Peyer's patch (tissue), 4 donors: ENCODE results near the gene ST3GAL4. TPM values are rescaled to one million over a fixed set of nuclear protein-coding genes. Genes with fewer than 3 reads are reported as not detected.
A peak's percentile ranks its signal among the peaks of the same experiment; 100 is the strongest.

Experiments used
- DNase-seq, 3 donors: peaks; one replicate each; pipeline ENCODE4 v3.0.0-alpha.2; 2017 to 2019
- H3K27ac ChIP-seq, 4 donors: fragments of 200-600 bp; sonication (generic); one replicate each; pipeline ENCODE4 v1.5.1; 2016 to 2019
- H3K27me3 ChIP-seq, 2 donors: fragments of 200-600 bp; sonication (generic); one replicate each; pipeline ENCODE4 v1.5.1; 2019
- H3K36me3 ChIP-seq, 3 donors: fragments of 200-600 bp; sonication (generic); one replicate each; pipeline ENCODE4 v1.5.1; 2016 to 2019
- H3K4me1 ChIP-seq, 4 donors: fragments of 200-600 bp; sonication (generic); one replicate each; pipeline ENCODE4 v1.5.1; 2016 to 2019
- H3K4me3 ChIP-seq, 4 donors: fragments of 200-600 bp; sonication (generic); 1 replicate in 3 of 4; 2 replicates in 1 of 4; pipeline ENCODE4 v1.5.1; 2016 to 2019; ENCODE audit warnings: mild to moderate bottlenecking in 1 of 4
- H3K9me3 ChIP-seq, 4 donors: fragments of 200-600 bp; sonication (generic); one replicate each; pipeline ENCODE4 v1.5.1; 2016 to 2019; ENCODE audit warnings: mild to moderate bottlenecking in 1 of 4
- POLR2A ChIP-seq, 2 donors: fragments of 450-650 bp; IDR thresholded peaks; one replicate each; pipeline ENCODE4 v1.5.1; 2017; ENCODE audit warnings: antibody characterized with exemption in 2 of 2, mild to moderate bottlenecking in 2 of 2, moderate library complexity in 2 of 2
- total RNA-seq, 4 donors: library from RNA; depleted of rRNA; stranded (reverse); fragments of >200 nt; gene quantifications; one replicate each; pipeline ENCODE4 v1.1.0, GENCODE V29; 2016
- TF ChIP-seq, protein P1 (sequence below), 6 experiments: fragments of 450-650 bp in 4 of 6; fragments of 200-600 bp in 2 of 6; sonication (generic) in 1 of 6; IDR thresholded peaks; one replicate each; pipeline ENCODE4 v1.5.1; 2017 to 2019; ENCODE audit warnings: antibody characterized with exemption in 6 of 6, mild to moderate bottlenecking in 3 of 6, moderate library complexity in 1 of 6

Gene ST3GAL4
- total RNA-seq, 4 donors from 2014 or later, result 1.1 to 14.0 (median 8.6) TPM

DNA sequence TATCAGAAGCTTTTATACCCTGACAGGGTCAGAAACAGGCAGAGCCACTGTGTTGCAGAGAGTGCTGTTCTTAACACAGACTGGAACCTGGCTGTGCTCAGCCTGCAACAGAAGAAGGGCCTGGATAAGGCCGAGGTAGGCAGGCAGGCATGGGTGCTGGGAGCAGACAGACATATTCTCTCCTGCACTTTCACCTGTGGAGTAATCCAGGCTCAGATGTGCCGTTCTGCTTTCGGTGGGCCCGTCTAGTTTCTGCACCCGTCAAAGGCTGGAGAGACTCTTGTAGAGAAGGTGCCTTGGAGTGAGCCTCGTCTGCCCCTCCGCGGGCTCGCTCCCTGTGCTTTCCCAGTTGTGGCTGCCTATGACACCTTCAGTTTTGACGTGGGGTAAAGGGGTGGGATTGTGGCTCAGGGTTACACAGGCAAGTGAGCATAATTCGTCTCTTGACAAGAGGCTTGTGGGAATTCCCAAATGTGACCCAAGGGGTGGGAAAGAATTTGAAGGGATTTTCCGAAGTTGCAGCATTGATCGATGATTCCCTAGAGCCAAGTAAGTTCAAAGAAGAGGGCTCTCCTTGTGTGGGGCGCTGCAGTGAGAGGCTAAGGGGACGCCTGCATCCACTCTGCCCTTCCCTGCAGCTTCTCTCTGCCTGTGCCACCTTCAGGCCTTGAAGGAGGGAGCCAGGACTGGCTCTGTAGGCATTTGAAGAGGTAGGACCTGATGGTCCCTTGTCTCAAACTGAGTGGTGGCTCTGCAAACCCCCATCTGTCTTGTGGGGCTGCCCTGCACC, 16.2 kb upstream of the ST3GAL4 start:
- Histone ChIP-seq H3K27me3 (no peaks in the 10 kb centered on the region), H3K27ac (no peak overlapping the region), H3K9me3 (no peaks in the 10 kb centered on the region), H3K36me3 (peaks cover 0 to 15% (median 0%) of the 10 kb centered on the region in 3 donors), H3K4me1 (no peaks in the 10 kb centered on the region), H3K4me3 (no peak overlapping the region)
- TF ChIP-seq, protein P1, sequence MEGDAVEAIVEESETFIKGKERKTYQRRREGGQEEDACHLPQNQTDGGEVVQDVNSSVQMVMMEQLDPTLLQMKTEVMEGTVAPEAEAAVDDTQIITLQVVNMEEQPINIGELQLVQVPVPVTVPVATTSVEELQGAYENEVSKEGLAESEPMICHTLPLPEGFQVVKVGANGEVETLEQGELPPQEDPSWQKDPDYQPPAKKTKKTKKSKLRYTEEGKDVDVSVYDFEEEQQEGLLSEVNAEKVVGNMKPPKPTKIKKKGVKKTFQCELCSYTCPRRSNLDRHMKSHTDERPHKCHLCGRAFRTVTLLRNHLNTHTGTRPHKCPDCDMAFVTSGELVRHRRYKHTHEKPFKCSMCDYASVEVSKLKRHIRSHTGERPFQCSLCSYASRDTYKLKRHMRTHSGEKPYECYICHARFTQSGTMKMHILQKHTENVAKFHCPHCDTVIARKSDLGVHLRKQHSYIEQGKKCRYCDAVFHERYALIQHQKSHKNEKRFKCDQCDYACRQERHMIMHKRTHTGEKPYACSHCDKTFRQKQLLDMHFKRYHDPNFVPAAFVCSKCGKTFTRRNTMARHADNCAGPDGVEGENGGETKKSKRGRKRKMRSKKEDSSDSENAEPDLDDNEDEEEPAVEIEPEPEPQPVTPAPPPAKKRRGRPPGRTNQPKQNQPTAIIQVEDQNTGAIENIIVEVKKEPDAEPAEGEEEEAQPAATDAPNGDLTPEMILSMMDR (IDR thresholded peaks at IDR 0.05), result no peak
- no peak for TF ChIP-seq POLR2A (IDR thresholded peaks at IDR 0.05)
- DNase-seq, result peak in 1 of 3 donors; percentile 45

DNA sequence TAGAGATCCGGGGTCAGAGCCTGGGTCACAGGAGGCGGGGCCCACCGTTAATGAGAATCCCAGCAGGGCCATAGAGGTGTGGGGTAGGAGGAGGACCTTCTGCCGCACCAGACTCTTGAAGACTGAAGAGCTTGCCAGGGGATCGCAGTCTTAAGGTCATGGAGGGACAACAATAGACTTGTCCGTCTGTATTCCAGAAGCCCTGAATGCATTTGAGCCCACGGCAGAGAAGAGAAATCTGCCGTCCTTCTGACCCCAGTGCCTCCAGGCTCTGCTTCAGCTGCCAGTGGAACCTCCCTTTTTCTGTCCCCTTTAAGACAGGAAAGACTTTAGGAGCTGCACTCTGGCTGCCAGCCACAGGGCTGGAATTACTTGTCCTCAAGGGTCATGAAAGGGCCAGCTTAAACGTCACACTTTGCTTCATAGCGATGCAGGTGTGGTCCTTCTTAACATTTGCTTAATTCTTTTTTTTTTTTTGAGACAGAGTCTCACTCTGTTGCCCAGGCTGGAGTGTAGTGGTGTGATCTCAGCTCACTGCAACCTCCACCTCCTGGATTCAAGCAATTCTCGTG, 15.5 kb upstream of the ST3GAL4 start:
- Histone ChIP-seq H3K27ac (peak overlapping the region in 1 of 4 donors; percentile 10), H3K4me3 (no peak overlapping the region), H3K4me1 (no peaks in the 10 kb centered on the region), H3K9me3 (no peaks in the 10 kb centered on the region), H3K27me3 (no peaks in the 10 kb centered on the region), H3K36me3 (peaks cover 0 to 15% (median 0%) of the 10 kb centered on the region in 3 donors)
- no peak for TF ChIP-seq POLR2A (IDR thresholded peaks at IDR 0.05)
- TF ChIP-seq, protein P1 (IDR thresholded peaks at IDR 0.05), result no peak
- peak in 1 of 3 donors; percentile 61 for DNase-seq

DNA sequence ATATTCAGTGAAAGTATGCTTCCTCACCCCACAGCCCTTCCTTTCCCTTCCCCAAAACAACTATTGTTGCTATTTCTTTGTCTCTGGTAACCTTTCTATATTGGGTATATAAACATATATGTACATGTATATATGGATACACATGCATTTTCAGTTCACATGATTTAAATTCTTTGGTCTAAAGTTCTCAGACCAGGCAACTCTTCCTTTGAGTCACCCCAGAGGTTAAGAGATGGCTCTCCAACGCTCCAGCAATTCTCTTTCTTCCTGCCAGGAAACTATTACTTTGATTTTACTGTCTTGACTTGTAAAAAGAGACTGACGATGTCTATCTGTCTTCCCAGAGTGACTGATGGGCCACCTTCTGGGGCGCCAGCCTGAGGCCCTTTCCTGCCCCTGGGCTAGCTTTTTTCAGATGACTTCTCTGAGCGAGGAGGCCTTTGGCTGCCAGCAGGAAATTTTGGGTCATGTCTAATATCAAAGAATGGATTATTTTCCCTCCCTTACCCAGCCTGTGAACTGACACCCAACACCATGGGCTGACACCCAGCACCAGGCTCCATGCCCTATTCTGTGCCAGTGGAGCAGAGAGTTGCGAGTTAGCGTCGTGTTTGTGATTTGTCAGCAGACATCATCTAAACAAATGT, 14.4 kb upstream of the ST3GAL4 start:
- peaks cover 0 to 3% (median 0%) of the 10 kb centered on the region in 4 donors for H3K4me1 ChIP-seq
- no peak overlapping the region for H3K4me3 ChIP-seq
- peak overlapping the region in 1 of 4 donors; percentile 10 for H3K27ac ChIP-seq
- H3K9me3 ChIP-seq, result no peaks in the 10 kb centered on the region
- H3K36me3 ChIP-seq, result peaks cover 0 to 15% (median 0%) of the 10 kb centered on the region in 3 donors
- no peak for TF ChIP-seq POLR2A (IDR thresholded peaks at IDR 0.05)
- TF ChIP-seq, protein P1 (IDR thresholded peaks at IDR 0.05), result no peak
- H3K27me3 ChIP-seq, result no peaks in the 10 kb centered on the region
- no peak for DNase-seq

DNA sequence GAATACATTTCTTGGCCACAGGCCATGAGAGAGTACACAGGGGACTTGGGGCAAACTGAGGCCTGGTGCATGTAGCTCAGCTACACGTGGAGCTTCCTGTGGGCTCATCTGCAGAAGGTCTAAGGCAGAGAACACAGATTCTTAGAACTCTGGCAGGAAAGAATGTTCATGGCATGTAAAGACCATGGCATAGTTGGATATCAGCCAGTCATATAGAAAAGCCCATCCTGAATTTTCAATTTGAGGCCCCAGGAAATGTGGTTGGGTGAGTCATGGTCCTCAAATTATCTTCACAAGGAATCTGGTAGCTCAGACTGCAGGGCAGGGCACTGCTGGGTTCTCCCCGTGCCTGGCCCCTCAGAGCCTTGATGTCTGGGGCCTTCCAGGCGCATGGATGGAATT, 13.7 kb upstream of the ST3GAL4 start:
- Histone ChIP-seq H3K36me3 (peaks cover 0 to 15% (median 0%) of the 10 kb centered on the region in 3 donors), H3K27ac (no peak overlapping the region), H3K9me3 (no peaks in the 10 kb centered on the region), H3K4me3 (no peak overlapping the region), H3K27me3 (no peaks in the 10 kb centered on the region), H3K4me1 (peaks cover 0 to 10% (median 0%) of the 10 kb centered on the region in 4 donors)
- TF ChIP-seq POLR2A (IDR thresholded peaks at IDR 0.05), result no peak
- TF ChIP-seq, protein P1 (IDR thresholded peaks at IDR 0.05), result no peak
- DNase-seq, result no peak

DNA sequence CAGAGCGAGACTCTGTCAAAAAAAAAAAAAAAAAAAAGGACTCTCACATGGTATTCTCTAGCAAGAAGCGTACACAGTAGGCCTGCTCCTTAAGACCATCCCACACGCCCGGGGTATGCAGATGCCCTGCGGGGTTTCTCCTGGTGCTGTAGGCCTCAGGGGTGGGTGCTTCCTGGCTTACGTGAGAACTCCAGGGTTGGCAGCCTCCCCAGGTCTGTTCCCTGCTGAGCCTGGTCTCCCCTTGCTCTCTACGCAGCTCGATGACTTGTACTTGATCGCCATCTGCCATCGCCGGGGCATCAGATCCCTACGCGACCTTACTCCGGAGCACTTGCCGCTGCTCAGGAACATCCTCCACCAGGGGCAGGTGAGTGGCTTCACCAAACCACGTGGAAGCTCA, 12.4 kb upstream of the ST3GAL4 start:
- TF ChIP-seq POLR2A (IDR thresholded peaks at IDR 0.05), result no peak
- TF ChIP-seq, protein P1 (IDR thresholded peaks at IDR 0.05), result no peak
- DNase-seq, result no peak
- Histone ChIP-seq H3K4me1 (peaks cover 0 to 11% (median 0%) of the 10 kb centered on the region in 4 donors), H3K4me3 (no peak overlapping the region), H3K9me3 (no peaks in the 10 kb centered on the region), H3K27me3 (no peaks in the 10 kb centered on the region), H3K27ac (no peak overlapping the region), H3K36me3 (peaks cover 0 to 15% (median 0%) of the 10 kb centered on the region in 3 donors)
